PC-9 (cell line): ENCODE measurements around the gene KITLG. TPM values are rescaled to one million over a fixed set of nuclear protein-coding genes. Genes with fewer than 3 reads are reported as not detected.

Experiments used
- BruUV-seq: library from RNA; stranded (reverse); fragments of 400-500 nt; replicated peaks from 2 replicates; lab custom pipeline; 2021; lab: Mats Ljungman, UMichigan
- CTCF ChIA-PET: fragments of 300-600 bp; sonication (Branson Sonifier 250); formaldehyde crosslinking; loops from one replicate; lab custom pipeline; 2022; ENCODE audit warnings: antibody characterized with exemption; lab: Charles Lee
- POLR2A ChIA-PET: fragments of 300-600 bp; sonication (Branson Sonifier 250); formaldehyde crosslinking; loops from one replicate; lab custom pipeline; 2022; ENCODE audit warnings: antibody characterized with exemption; ENCODE audit not compliant: unreplicated experiment; lab: Charles Lee
- DNase-seq, 2 experiments: peaks; one replicate each; pipeline versions ENCODE4 v3.0.0 to v3.0.0-alpha.2; 2015 to 2022; ENCODE audit warnings: mixed read lengths in 1 of 2
- H2AFZ ChIP-seq: fragments of 200-600 bp; sonication (generic); 2 replicates; pipeline ENCODE4 v1.8.1; 2017; ENCODE audit warnings: antibody characterized with exemption
- H3F3A ChIP-seq: fragments of 200-600 bp; sonication (generic); 2 replicates; pipeline ENCODE4 v1.8.1; 2017; ENCODE audit warnings: antibody characterized with exemption, mild to moderate bottlenecking, low read depth; ENCODE audit not compliant: insufficient read depth
- H3K27ac ChIP-seq: fragments of 200-600 bp; sonication (generic); 2 replicates; pipeline ENCODE4 v1.6.1; 2016; ENCODE audit warnings: mixed run types
- H3K27me3 ChIP-seq: fragments of 200-600 bp; sonication (generic); 2 replicates; pipeline ENCODE4 v1.6.1; 2016; ENCODE audit warnings: low read depth, mixed run types; ENCODE audit not compliant: insufficient read depth
- H3K36me3 ChIP-seq: fragments of 200-600 bp; sonication (generic); 2 replicates; pipeline ENCODE4 v1.6.1; 2016; ENCODE audit warnings: low read depth, mixed run types
- H3K4me1 ChIP-seq: fragments of 200-600 bp; sonication (generic); replicated peaks from 2 replicates; pipeline ENCODE4 v1.6.1; 2016; ENCODE audit warnings: mixed run types; ENCODE audit not compliant: insufficient read depth
- H3K4me2 ChIP-seq: fragments of 200-600 bp; sonication (generic); 2 replicates; pipeline ENCODE4 v1.6.1; 2017; ENCODE audit warnings: mixed run types
- H3K4me3 ChIP-seq: fragments of 200-600 bp; sonication (generic); 2 replicates; pipeline ENCODE4 v1.6.1; 2016; ENCODE audit warnings: mixed run types
- H3K79me2 ChIP-seq: fragments of 200-600 bp; sonication (generic); 2 replicates; pipeline ENCODE4 v1.6.1; 2017; ENCODE audit warnings: low read depth, mixed run types
- H3K9me2 ChIP-seq: fragments of 200-600 bp; sonication (generic); 2 replicates; pipeline ENCODE4 v1.8.1; 2017; ENCODE audit warnings: mild to moderate bottlenecking; ENCODE audit not compliant: insufficient read depth
- H3K9me3 ChIP-seq: fragments of 200-600 bp; sonication (generic); 2 replicates; pipeline ENCODE4 v1.8.1; 2016; ENCODE audit warnings: low read depth; ENCODE audit not compliant: insufficient read depth
- H4K20me1 ChIP-seq: fragments of 200-600 bp; sonication (generic); 2 replicates; pipeline ENCODE4 v1.8.1; 2017; ENCODE audit not compliant: insufficient read depth
- CTCF ChIP-seq: fragments of 200-600 bp; sonication (generic); conservative IDR thresholded peaks from 2 replicates; pipeline ENCODE4 v1.6.1; 2017; ENCODE audit warnings: mixed run types, antibody characterized with exemption, mild to moderate bottlenecking, moderate library complexity
- EZH2 ChIP-seq: fragments of 200-600 bp; sonication (generic); IDR thresholded peaks from 2 replicates; pipeline ENCODE4 v1.8.0; 2017; ENCODE audit warnings: antibody characterized with exemption, low read depth
- intact Hi-C: fragments of 100-400 bp; cut with micrococcal nuclease; formaldehyde crosslinking; loops from one replicate; pipeline ENCODE4 v1.10.0; 2022; ENCODE audit not compliant: unreplicated experiment
- total RNA-seq: library from RNA; stranded (reverse); gene quantifications from 2 replicates; pipeline ENCODE4 v1.2.3, GENCODE V29; 2021

Gene KITLG
- total RNA-seq, 1 experiment from 2014 or later = 15.8 TPM

GRCh38 chr12:88507270-88507669 is 73.0 kb downstream of the KITLG start:
- intact Hi-C loops = no loop called here
- Histone ChIP-seq H3K4me3 (no peak overlapping the region), H3K27ac (no peak overlapping the region), H3F3A (no peaks in the 10 kb centered on the region), H3K9me3 (no peaks in the 10 kb centered on the region), H2AFZ (no peak overlapping the region), H3K9me2 (no peaks in the 10 kb centered on the region), H3K79me2 (no peaks in the 10 kb centered on the region), H3K4me2 (no peak overlapping the region), H4K20me1 (no peaks in the 10 kb centered on the region), H3K4me1 (no peaks in the 10 kb centered on the region), H3K27me3 (no peaks in the 10 kb centered on the region), H3K36me3 (no peaks in the 10 kb centered on the region)
- TF ChIP-seq CTCF = no peak
- TF ChIP-seq EZH2 = no peak
- ChIA-PET CTCF (no interaction called here), POLR2A (no interaction called here)
- no peak for DNase-seq
- no TSS peak for BruUV-seq

- no peaks in the 10 kb centered on the region for H3K79me2 ChIP-seq
- H3K27me3 ChIP-seq = no peaks in the 10 kb centered on the region
- no peaks in the 10 kb centered on the region for H4K20me1 ChIP-seq
- H3K4me3 ChIP-seq = no peak overlapping the region
- H3K36me3 ChIP-seq = no peaks in the 10 kb centered on the region
- H3K4me1 ChIP-seq = no peaks in the 10 kb centered on the region
- H3K9me3 ChIP-seq = no peaks in the 10 kb centered on the region
- H3K27ac ChIP-seq = no peak overlapping the region
- no peak for TF ChIP-seq EZH2
- DNase-seq = no peak
- ChIA-PET CTCF (no interaction called here), POLR2A (no interaction called here)
- intact Hi-C loops = no loop called here
- no peak overlapping the region for H2AFZ ChIP-seq
- BruUV-seq = no TSS peak
- H3F3A ChIP-seq = no peaks in the 10 kb centered on the region
- no peak overlapping the region for H3K4me2 ChIP-seq
- no peaks in the 10 kb centered on the region for H3K9me2 ChIP-seq
Observed at GRCh38 chr12:88505696-88506095, 74.6 kb downstream of the KITLG start.

GRCh38 chr12:88503281-88503703 is 77.0 kb downstream of the KITLG start:
- no peak overlapping the region for H3K4me2 ChIP-seq
- no peaks in the 10 kb centered on the region for H3K9me2 ChIP-seq
- DNase-seq = no peak
- BruUV-seq = no TSS peak
- no peak for TF ChIP-seq CTCF
- TF ChIP-seq EZH2 = no peak
- POLR2A ChIA-PET = no interaction called here
- H3K27me3 ChIP-seq = no peaks in the 10 kb centered on the region
- CTCF ChIA-PET = no interaction called here
- no peak overlapping the region for H3K4me3 ChIP-seq
- H3K36me3 ChIP-seq = no peaks in the 10 kb centered on the region
- H3F3A ChIP-seq = no peaks in the 10 kb centered on the region
- H3K9me3 ChIP-seq = no peaks in the 10 kb centered on the region
- no peaks in the 10 kb centered on the region for H4K20me1 ChIP-seq
- no peak overlapping the region for H2AFZ ChIP-seq
- no peaks in the 10 kb centered on the region for H3K4me1 ChIP-seq
- H3K27ac ChIP-seq = no peak overlapping the region
- no peaks in the 10 kb centered on the region for H3K79me2 ChIP-seq
- intact Hi-C loops = no loop called here
